HCT116 (cell line): Measurements from ENCODE around the gene MEIOB.

Experiments
- CEBPB ChIP-seq: IDR thresholded peaks from 2 replicates; pipeline ENCODE4 v1.6.1; 2012; ENCODE audit warnings: low read depth
- ELF1 ChIP-seq: IDR thresholded peaks from 2 replicates; pipeline ENCODE4 v1.6.1; 2012; ENCODE audit warnings: low read depth, borderline replicate concordance
- EZH2 ChIP-seq: fragments of 200-600 bp; sonication (generic); IDR thresholded peaks from 2 replicates; pipeline ENCODE4 v1.6.1; 2017; ENCODE audit warnings: antibody characterized with exemption, mixed run types
- FOSL1 ChIP-seq: IDR thresholded peaks from 2 replicates; pipeline ENCODE4 v1.6.1; 2012; ENCODE audit warnings: low read depth
- MAX ChIP-seq: IDR thresholded peaks from 2 replicates; pipeline ENCODE4 v1.6.1; 2012
- POLR2A ChIP-seq: IDR thresholded peaks from 2 replicates; pipeline ENCODE4 v1.7.0; 2011; ENCODE audit warnings: borderline replicate concordance; ENCODE audit not compliant: insufficient read depth, insufficient read length; ENCODE audit errors: extremely low read depth
- POLR2AphosphoS5 ChIP-seq: IDR thresholded peaks from 2 replicates; pipeline ENCODE4 v1.6.1; 2011; ENCODE audit warnings: mild to moderate bottlenecking, low read depth, low read length, moderate library complexity
- RAD21 ChIP-seq: IDR thresholded peaks from 2 replicates; pipeline ENCODE4 v1.6.1; 2012; ENCODE audit warnings: low read depth, mild to moderate bottlenecking
- SIN3A ChIP-seq: IDR thresholded peaks from 2 replicates; pipeline ENCODE4 v1.6.1; 2012; ENCODE audit warnings: low read depth
- SP1 ChIP-seq: IDR thresholded peaks from 2 replicates; pipeline ENCODE4 v1.6.1; 2012; ENCODE audit warnings: low read depth
- YY1 ChIP-seq: IDR thresholded peaks from 2 replicates; pipeline ENCODE4 v1.6.1; 2011; ENCODE audit warnings: low read length, low read depth, moderate library complexity, mild to moderate bottlenecking; ENCODE audit not compliant: insufficient replicate concordance; ENCODE audit errors: extremely low read depth
- ZNF274 ChIP-seq: fragments of 200-500 bp; sonication (Bioruptor generic); IDR thresholded peaks from 2 replicates; pipeline ENCODE4 v1.6.1; 2014; ENCODE audit warnings: mild to moderate bottlenecking, low read depth, low read length, inconsistent platforms
- TF ChIP-seq, protein P1 (sequence below), 3 experiments: fragments of 200-600 bp in 1 of 3; sonication (generic) in 1 of 3; IDR thresholded peaks in 2 of 3; conservative IDR thresholded peaks in 1 of 3; 2 replicates each; pipeline ENCODE4 v1.5.1; 2012 to 2017; ENCODE audit warnings: low read depth in 2 of 3, low read length in 2 of 3, antibody characterized with exemption in 1 of 3, borderline replicate concordance in 1 of 3, control low read depth in 1 of 3, mild to moderate bottlenecking in 1 of 3, mixed read lengths in 1 of 3, mixed run types in 1 of 3, moderate library complexity in 1 of 3; ENCODE audit not compliant: insufficient read depth in 1 of 3
- TF ChIP-seq, protein P2 (sequence below): IDR thresholded peaks from 2 replicates; pipeline ENCODE4 v1.6.1; 2012; ENCODE audit warnings: low read depth

DNA sequence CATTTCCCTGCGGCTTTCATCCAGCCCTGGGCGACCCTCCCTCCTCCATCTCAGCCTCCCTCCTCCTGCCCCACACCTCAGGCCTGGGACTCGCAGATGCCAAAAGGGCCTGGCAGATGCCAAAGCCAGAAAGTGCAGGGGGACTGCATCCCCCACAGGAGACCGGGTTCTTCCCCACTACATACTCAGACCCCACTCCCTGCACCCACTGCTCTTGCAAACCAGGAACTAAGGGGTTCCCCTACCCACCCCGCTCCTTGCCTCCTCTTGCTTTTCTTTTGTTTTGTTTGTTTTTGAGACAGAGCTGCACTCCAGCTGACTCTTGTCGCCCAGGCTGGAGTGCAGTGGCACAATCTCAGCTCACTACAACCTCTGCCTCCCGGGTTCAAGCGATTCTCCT, 43.0 kb upstream of the MEIOB start:
- TF ChIP-seq, protein P1, sequence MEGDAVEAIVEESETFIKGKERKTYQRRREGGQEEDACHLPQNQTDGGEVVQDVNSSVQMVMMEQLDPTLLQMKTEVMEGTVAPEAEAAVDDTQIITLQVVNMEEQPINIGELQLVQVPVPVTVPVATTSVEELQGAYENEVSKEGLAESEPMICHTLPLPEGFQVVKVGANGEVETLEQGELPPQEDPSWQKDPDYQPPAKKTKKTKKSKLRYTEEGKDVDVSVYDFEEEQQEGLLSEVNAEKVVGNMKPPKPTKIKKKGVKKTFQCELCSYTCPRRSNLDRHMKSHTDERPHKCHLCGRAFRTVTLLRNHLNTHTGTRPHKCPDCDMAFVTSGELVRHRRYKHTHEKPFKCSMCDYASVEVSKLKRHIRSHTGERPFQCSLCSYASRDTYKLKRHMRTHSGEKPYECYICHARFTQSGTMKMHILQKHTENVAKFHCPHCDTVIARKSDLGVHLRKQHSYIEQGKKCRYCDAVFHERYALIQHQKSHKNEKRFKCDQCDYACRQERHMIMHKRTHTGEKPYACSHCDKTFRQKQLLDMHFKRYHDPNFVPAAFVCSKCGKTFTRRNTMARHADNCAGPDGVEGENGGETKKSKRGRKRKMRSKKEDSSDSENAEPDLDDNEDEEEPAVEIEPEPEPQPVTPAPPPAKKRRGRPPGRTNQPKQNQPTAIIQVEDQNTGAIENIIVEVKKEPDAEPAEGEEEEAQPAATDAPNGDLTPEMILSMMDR (IDR thresholded peaks at IDR 0.05 in 2 of 3, conservative IDR thresholded peaks at IDR 0.05 in 1 of 3; ENCODE audit: borderline replicate concordance in 1 of 3, insufficient read depth in 1 of 3, low read depth in 2 of 3, low read length in 2 of 3): no peak
- TF ChIP-seq MAX: no peak
- no peak for TF ChIP-seq POLR2A
- no peak for TF ChIP-seq FOSL1
- no peak for TF ChIP-seq RAD21
- TF ChIP-seq EZH2: no peak
- no peak for TF ChIP-seq YY1
- no peak for TF ChIP-seq POLR2AphosphoS5
- TF ChIP-seq SIN3A: no peak
- TF ChIP-seq CEBPB: no peak
- TF ChIP-seq ELF1: no peak
- no peak for TF ChIP-seq ZNF274
- no peak for TF ChIP-seq SP1
- TF ChIP-seq, protein P2, sequence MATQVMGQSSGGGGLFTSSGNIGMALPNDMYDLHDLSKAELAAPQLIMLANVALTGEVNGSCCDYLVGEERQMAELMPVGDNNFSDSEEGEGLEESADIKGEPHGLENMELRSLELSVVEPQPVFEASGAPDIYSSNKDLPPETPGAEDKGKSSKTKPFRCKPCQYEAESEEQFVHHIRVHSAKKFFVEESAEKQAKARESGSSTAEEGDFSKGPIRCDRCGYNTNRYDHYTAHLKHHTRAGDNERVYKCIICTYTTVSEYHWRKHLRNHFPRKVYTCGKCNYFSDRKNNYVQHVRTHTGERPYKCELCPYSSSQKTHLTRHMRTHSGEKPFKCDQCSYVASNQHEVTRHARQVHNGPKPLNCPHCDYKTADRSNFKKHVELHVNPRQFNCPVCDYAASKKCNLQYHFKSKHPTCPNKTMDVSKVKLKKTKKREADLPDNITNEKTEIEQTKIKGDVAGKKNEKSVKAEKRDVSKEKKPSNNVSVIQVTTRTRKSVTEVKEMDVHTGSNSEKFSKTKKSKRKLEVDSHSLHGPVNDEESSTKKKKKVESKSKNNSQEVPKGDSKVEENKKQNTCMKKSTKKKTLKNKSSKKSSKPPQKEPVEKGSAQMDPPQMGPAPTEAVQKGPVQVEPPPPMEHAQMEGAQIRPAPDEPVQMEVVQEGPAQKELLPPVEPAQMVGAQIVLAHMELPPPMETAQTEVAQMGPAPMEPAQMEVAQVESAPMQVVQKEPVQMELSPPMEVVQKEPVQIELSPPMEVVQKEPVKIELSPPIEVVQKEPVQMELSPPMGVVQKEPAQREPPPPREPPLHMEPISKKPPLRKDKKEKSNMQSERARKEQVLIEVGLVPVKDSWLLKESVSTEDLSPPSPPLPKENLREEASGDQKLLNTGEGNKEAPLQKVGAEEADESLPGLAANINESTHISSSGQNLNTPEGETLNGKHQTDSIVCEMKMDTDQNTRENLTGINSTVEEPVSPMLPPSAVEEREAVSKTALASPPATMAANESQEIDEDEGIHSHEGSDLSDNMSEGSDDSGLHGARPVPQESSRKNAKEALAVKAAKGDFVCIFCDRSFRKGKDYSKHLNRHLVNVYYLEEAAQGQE: no peak
